Osteoblast (primary cell): ENCODE results near the gene ATL1. TPM values are rescaled to one million over a fixed set of nuclear protein-coding genes. Genes with fewer than 3 reads are reported as not detected.

Experiments
- DNase-seq: peaks from one replicate; pipeline ENCODE4 v3.0.0; 2011; ENCODE audit warnings: low spot score, mixed read lengths; ENCODE audit not compliant: insufficient read length; ENCODE audit errors: missing footprints
- H2AFZ ChIP-seq: 2 replicates; pipeline ENCODE4 v1.6.0; 2011; ENCODE audit warnings: mild to moderate bottlenecking, low read length
- H3K27ac ChIP-seq: 2 replicates; pipeline ENCODE4 v1.5.1; 2011; ENCODE audit warnings: mild to moderate bottlenecking, low read depth, low read length, moderate library complexity
- H3K27me3 ChIP-seq: 2 replicates; pipeline ENCODE4 v1.6.0; 2012; ENCODE audit warnings: mild to moderate bottlenecking, control low read depth, inconsistent platforms, low read length, moderate library complexity; ENCODE audit not compliant: insufficient read depth
- H3K36me3 ChIP-seq: 2 replicates; pipeline ENCODE4 v1.5.1; 2011; ENCODE audit warnings: mild to moderate bottlenecking, low read length, control low read depth, moderate library complexity; ENCODE audit not compliant: insufficient read depth
- H3K4me1 ChIP-seq: 2 replicates; pipeline ENCODE4 v1.5.1; 2011; ENCODE audit warnings: mild to moderate bottlenecking, low read length, control low read depth, moderate library complexity; ENCODE audit not compliant: insufficient read depth
- H3K4me2 ChIP-seq: 2 replicates; pipeline ENCODE4 v1.6.0; 2011; ENCODE audit warnings: mild to moderate bottlenecking, low read length; ENCODE audit not compliant: insufficient read depth
- H3K4me3 ChIP-seq: fragments of 200-600 bp; sonication (generic); 3 replicates; pipeline ENCODE4 v1.5.1; 2012; ENCODE audit warnings: mild to moderate bottlenecking, low read length, inconsistent platforms; ENCODE audit not compliant: insufficient read depth
- H3K79me2 ChIP-seq: 2 replicates; pipeline ENCODE4 v1.6.0; 2012; ENCODE audit warnings: mild to moderate bottlenecking, low read length, control low read depth, inconsistent platforms; ENCODE audit not compliant: insufficient read depth
- H3K9me3 ChIP-seq: 2 replicates; pipeline ENCODE4 v1.5.1; 2011; ENCODE audit warnings: low read depth, low read length, control low read depth
- H4K20me1 ChIP-seq: 2 replicates; pipeline ENCODE4 v1.6.0; 2012; ENCODE audit warnings: mild to moderate bottlenecking, low read length, control low read depth; ENCODE audit not compliant: insufficient read depth
- CTCF ChIP-seq: IDR thresholded peaks from 2 replicates; pipeline ENCODE4 v1.5.1; 2011; ENCODE audit warnings: mild to moderate bottlenecking, low read depth, low read length, moderate library complexity; ENCODE audit errors: extremely low read depth
- small RNA-seq: library from RNA; depleted of rRNA; stranded (forward); fragments of <200 nt; gene quantifications from one replicate; pipeline ENCODE3, GENCODE V24; 2012
- total RNA-seq: library from RNA; depleted of rRNA; stranded (reverse); fragments of >200 nt; gene quantifications from 2 replicates; pipeline ENCODE4 v1.2.3, GENCODE V29; 2012

ATL1 gene
- total RNA-seq, 1 donor: 6.5 TPM

- no peaks in the 10 kb centered on the region for H3K9me3 ChIP-seq
- no peaks in the 10 kb centered on the region for H4K20me1 ChIP-seq
- no peak for TF ChIP-seq CTCF
- peak overlapping the region; percentile 72 for H2AFZ ChIP-seq
- H3K36me3 ChIP-seq: no peaks in the 10 kb centered on the region
- no peaks in the 10 kb centered on the region for H3K27me3 ChIP-seq
- peak overlapping the region; percentile 83 for H3K4me2 ChIP-seq
- peaks cover 34% of the 10 kb centered on the region for H3K4me1 ChIP-seq
- H3K4me3 ChIP-seq: peak overlapping the region; percentile 60
- DNase-seq: no peak
- no peaks in the 10 kb centered on the region for H3K79me2 ChIP-seq
- H3K27ac ChIP-seq: peak overlapping the region; percentile 76
Observed at GRCh38 chr14:50676814-50677516, 117.0 kb downstream of the ATL1 start.

GRCh38 chr14:50677527-50678063, 117.7 kb downstream of the ATL1 start:
- no peak for DNase-seq
- Histone ChIP-seq H3K4me1 (peaks cover 34% of the 10 kb centered on the region), H3K27ac (peak overlapping the region; percentile 76), H3K4me3 (peak overlapping the region; percentile 60), H3K27me3 (no peaks in the 10 kb centered on the region), H3K79me2 (no peaks in the 10 kb centered on the region), H3K36me3 (no peaks in the 10 kb centered on the region), H2AFZ (peak overlapping the region; percentile 72), H4K20me1 (no peaks in the 10 kb centered on the region), H3K4me2 (peak overlapping the region; percentile 83), H3K9me3 (no peaks in the 10 kb centered on the region)
- TF ChIP-seq CTCF: no peak

GRCh38 chr14:50678163-50678562, 118.2 kb downstream of the ATL1 start:
- H3K4me1 ChIP-seq: peaks cover 34% of the 10 kb centered on the region
- H4K20me1 ChIP-seq: no peaks in the 10 kb centered on the region
- H2AFZ ChIP-seq: no peak overlapping the region
- peak overlapping the region; percentile 76 for H3K27ac ChIP-seq
- H3K4me3 ChIP-seq: no peak overlapping the region
- no peaks in the 10 kb centered on the region for H3K27me3 ChIP-seq
- H3K36me3 ChIP-seq: no peaks in the 10 kb centered on the region
- DNase-seq: no peak
- no peak for TF ChIP-seq CTCF
- peak overlapping the region; percentile 83 for H3K4me2 ChIP-seq
- H3K79me2 ChIP-seq: no peaks in the 10 kb centered on the region
- H3K9me3 ChIP-seq: no peaks in the 10 kb centered on the region

GRCh38 chr14:50679674-50680073, 119.7 kb downstream of the ATL1 start:
- DNase-seq: no peak
- peaks cover 34% of the 10 kb centered on the region for H3K4me1 ChIP-seq
- H4K20me1 ChIP-seq: no peaks in the 10 kb centered on the region
- no peaks in the 10 kb centered on the region for H3K27me3 ChIP-seq
- H2AFZ ChIP-seq: no peak overlapping the region
- no peak overlapping the region for H3K4me2 ChIP-seq
- no peak overlapping the region for H3K4me3 ChIP-seq
- no peaks in the 10 kb centered on the region for H3K79me2 ChIP-seq
- no peaks in the 10 kb centered on the region for H3K9me3 ChIP-seq
- H3K27ac ChIP-seq: no peak overlapping the region
- no peak for TF ChIP-seq CTCF
- no peaks in the 10 kb centered on the region for H3K36me3 ChIP-seq

Small RNAs within 50 kb of the gene (small RNA-seq; reads per million reads assigned to genes)
- gene RN7SL452P (not detected), gene SNRPGP1 (not detected)

Other genes starting within 250 kb of the ATL1 start
- 3.2 and 3.6 TPM in 2 replicates for gene L2HGDH, start 247.9 kb upstream of the ATL1 start, total RNA-seq
- 7.2 and 9.4 TPM in 2 replicates for gene DMAC2L, start 247.8 kb upstream of the ATL1 start, total RNA-seq
- gene CDKL1, start 163.3 kb upstream of the ATL1 start, total RNA-seq: 4.7 and 10.5 TPM in 2 replicates
- 105 and 134 TPM in 2 replicates for gene MAP4K5, start 27.6 kb upstream of the ATL1 start, total RNA-seq
- gene SAV1, start 108.2 kb downstream of the ATL1 start, total RNA-seq: 44.2 and 50.1 TPM in 2 replicates